H9 (cell line): ENCODE results near the gene GTF2H4. TPM values are rescaled to one million over a fixed set of nuclear protein-coding genes. Genes with fewer than 3 reads are reported as not detected.

Source experiments
- DNase-seq: peaks from one replicate; pipeline ENCODE4 v3.0.0-alpha.2; 2017
- H2AFZ ChIP-seq: one replicate; pipeline ENCODE4 v1.6.1; 2013; ENCODE audit warnings: mild to moderate bottlenecking, low read length, control low read depth, moderate library complexity
- H2AK5ac ChIP-seq: 2 replicates; pipeline ENCODE4 v1.6.1; 2013; ENCODE audit warnings: low read length, control low read depth, mixed read lengths; ENCODE audit not compliant: insufficient read length
- H2BK120ac ChIP-seq: one replicate; pipeline ENCODE4 v1.6.1; 2013; ENCODE audit warnings: low read depth, mild to moderate bottlenecking, low read length, control low read depth, inconsistent platforms; ENCODE audit not compliant: poor library complexity, severe bottlenecking
- H2BK12ac ChIP-seq: 2 replicates; pipeline ENCODE4 v1.6.1; 2013; ENCODE audit warnings: low read length, control low read depth, mixed read lengths, low read depth; ENCODE audit not compliant: insufficient read length
- H2BK15ac ChIP-seq: 2 replicates; pipeline ENCODE4 v1.6.1; 2013; ENCODE audit warnings: low read depth, low read length, control low read depth
- H2BK20ac ChIP-seq: one replicate; pipeline ENCODE4 v1.6.1; 2013; ENCODE audit warnings: low read depth, mild to moderate bottlenecking, low read length, control low read depth, inconsistent platforms; ENCODE audit not compliant: poor library complexity, severe bottlenecking
- H2BK5ac ChIP-seq: 2 replicates; pipeline ENCODE4 v1.6.1; 2013; ENCODE audit warnings: low read length, control low read depth, mixed read lengths; ENCODE audit not compliant: insufficient read length
- H3K14ac ChIP-seq: 2 replicates; pipeline ENCODE4 v1.6.1; 2013; ENCODE audit warnings: low read length, control low read depth; ENCODE audit not compliant: insufficient read depth
- H3K18ac ChIP-seq: 2 replicates; pipeline ENCODE4 v1.6.1; 2013; ENCODE audit warnings: low read depth, mild to moderate bottlenecking, mixed read lengths, low read length, control low read depth; ENCODE audit not compliant: insufficient read length
- H3K23ac ChIP-seq: 2 replicates; pipeline ENCODE4 v1.6.1; 2013; ENCODE audit warnings: low read length, control low read depth, mixed read lengths, low read depth; ENCODE audit not compliant: insufficient read length
- H3K23me2 ChIP-seq: 2 replicates; pipeline ENCODE4 v1.6.1; 2013; ENCODE audit warnings: low read depth, mild to moderate bottlenecking, mixed read lengths, low read length, control low read depth; ENCODE audit not compliant: insufficient read length, poor library complexity, severe bottlenecking
- H3K27ac ChIP-seq: 2 replicates; pipeline ENCODE4 v1.5.1; 2013; ENCODE audit warnings: low read length, control low read depth, mixed read lengths, low read depth; ENCODE audit not compliant: insufficient read length
- H3K27me3 ChIP-seq: 2 replicates; pipeline ENCODE4 v1.6.1; 2013; ENCODE audit warnings: low read length, control low read depth, inconsistent platforms; ENCODE audit not compliant: insufficient read depth
- H3K4ac ChIP-seq: 2 replicates; pipeline ENCODE4 v1.6.1; 2013; ENCODE audit warnings: low read depth, mild to moderate bottlenecking, control low read depth, inconsistent platforms, low read length, moderate library complexity
- H3K4me1 ChIP-seq: 2 replicates; pipeline ENCODE4 v1.6.1; 2013; ENCODE audit warnings: low read length, control low read depth, inconsistent platforms; ENCODE audit not compliant: insufficient read depth
- H3K4me2 ChIP-seq: 2 replicates; pipeline ENCODE4 v1.6.1; 2013; ENCODE audit warnings: low read length, control low read depth, mixed read lengths; ENCODE audit not compliant: insufficient read length, insufficient read depth
- H3K56ac ChIP-seq: 2 replicates; pipeline ENCODE4 v1.6.1; 2013; ENCODE audit warnings: low read depth, mild to moderate bottlenecking, mixed read lengths, low read length, control low read depth; ENCODE audit not compliant: insufficient read length
- H3K79me1 ChIP-seq: 2 replicates; pipeline ENCODE4 v1.6.1; 2013; ENCODE audit warnings: low read depth, mild to moderate bottlenecking, moderate library complexity, low read length, control low read depth, inconsistent platforms; ENCODE audit not compliant: insufficient read depth, poor library complexity, severe bottlenecking
- H3K79me2 ChIP-seq: 2 replicates; pipeline ENCODE4 v1.6.1; 2013; ENCODE audit warnings: low read length, control low read depth, inconsistent platforms; ENCODE audit not compliant: insufficient read depth
- H3K9ac ChIP-seq: 2 replicates; pipeline ENCODE4 v1.6.1; 2013; ENCODE audit warnings: low read length, control low read depth, mixed read lengths; ENCODE audit not compliant: insufficient read length; ENCODE audit errors: extremely low read depth
- H3K9me3 ChIP-seq: one replicate; pipeline ENCODE4 v1.6.1; 2013; ENCODE audit warnings: low read depth, low read length, inconsistent platforms; ENCODE audit not compliant: control insufficient read depth
- H3T11ph ChIP-seq: one replicate; pipeline ENCODE4 v1.6.1; 2013; ENCODE audit warnings: mild to moderate bottlenecking, low read length, control low read depth, inconsistent platforms
- H4K20me1 ChIP-seq: one replicate; pipeline ENCODE4 v1.6.1; 2013; ENCODE audit not compliant: control insufficient read depth, insufficient read length, insufficient read depth
- H4K5ac ChIP-seq: 2 replicates; pipeline ENCODE4 v1.6.1; 2013; ENCODE audit warnings: low read depth, mild to moderate bottlenecking, mixed read lengths, low read length, control low read depth; ENCODE audit not compliant: insufficient read length
- H4K8ac ChIP-seq: replicated peaks from 2 replicates; pipeline ENCODE4 v1.6.1; 2013; ENCODE audit warnings: low read length, control low read depth, mixed read lengths, low read depth; ENCODE audit not compliant: insufficient read length
- H4K91ac ChIP-seq: 2 replicates; pipeline ENCODE4 v1.6.1; 2013; ENCODE audit warnings: low read depth, mild to moderate bottlenecking, moderate library complexity, mixed read lengths, low read length, control low read depth; ENCODE audit not compliant: insufficient read length
- H3K27ac Mint-ChIP-seq, 3 experiments: 2 replicates in 2 of 3; 3 replicates in 1 of 3; pipeline ENCODE4 v1.8.0; 2020 to 2021; ENCODE audit warnings: mixed read lengths in 3 of 3, mild to moderate bottlenecking in 1 of 3, moderate library complexity in 1 of 3
- H3K27me3 Mint-ChIP-seq: 2 replicates; pipeline ENCODE4 v1.8.0; 2021; ENCODE audit warnings: low read depth, mild to moderate bottlenecking, moderate library complexity, mixed read lengths
- H3K36me3 Mint-ChIP-seq, 3 experiments: 2 replicates in 2 of 3; 3 replicates in 1 of 3; pipeline ENCODE4 v1.8.0; 2020 to 2021; ENCODE audit warnings: low read depth in 3 of 3, mixed read lengths in 3 of 3; ENCODE audit not compliant: insufficient read depth in 1 of 3
- H3K4me1 Mint-ChIP-seq, 2 experiments: 2 replicates each; pipeline ENCODE4 v1.8.0; 2020; ENCODE audit warnings: mixed read lengths in 2 of 2
- H3K4me3 Mint-ChIP-seq, 2 experiments: 2 replicates in 1 of 2; 3 replicates in 1 of 2; pipeline ENCODE4 v1.8.0; 2020 to 2021; ENCODE audit warnings: mild to moderate bottlenecking in 2 of 2, mixed read lengths in 2 of 2, moderate library complexity in 1 of 2
- H3K9me3 Mint-ChIP-seq, 2 experiments: 2 replicates in 1 of 2; 3 replicates in 1 of 2; pipeline ENCODE4 v1.8.0; 2020; ENCODE audit warnings: mild to moderate bottlenecking in 2 of 2, mixed read lengths in 2 of 2, moderate library complexity in 1 of 2
- WGBS: extraction: QIAGEN DNeasy Blood & Tissue Kit; methylation state at CpG from one replicate; pipeline ENCODE4 v1.1.7; 2013; ENCODE audit warnings: missing lambda C conversion rate, low lambda C conversion rate, mixed read lengths; ENCODE audit not compliant: insufficient read length; ENCODE audit errors: extremely low coverage; 5-methylcytosine and 5-hydroxymethylcytosine counted together
- total RNA-seq: library from RNA; stranded (reverse); gene quantifications from 2 replicates; pipeline ENCODE4 v1.2.1, GENCODE V29; 2021
- TF ChIP-seq, protein P1 (sequence below): fragments of 200-600 bp; sonication (generic); conservative IDR thresholded peaks from 3 replicates; pipeline ENCODE4 v1.8.0; 2021; ENCODE audit warnings: antibody characterized with exemption, mild to moderate bottlenecking

Gene GTF2H4
- total RNA-seq, 1 experiment from 2014 or later: 60.8 TPM

GRCh38 chr6:30893666-30894065, 14.3 kb upstream of the GTF2H4 start:
- H2AFZ ChIP-seq: no peak overlapping the region
- H3K56ac ChIP-seq: no peak overlapping the region
- no peaks in the 10 kb centered on the region for H3K9me3 ChIP-seq
- H3K4me1 Mint-ChIP-seq: peaks cover 21 to 25% of the 10 kb centered on the region in 2 experiments
- no peak overlapping the region for H3K27ac ChIP-seq
- H2AK5ac ChIP-seq: no peak overlapping the region
- no peak overlapping the region for H4K91ac ChIP-seq
- no peak overlapping the region for H3T11ph ChIP-seq
- no peaks in the 10 kb centered on the region for H4K20me1 ChIP-seq
- H3K4me3 Mint-ChIP-seq: no peak overlapping the region
- H3K27me3 ChIP-seq: no peaks in the 10 kb centered on the region
- no peak for DNase-seq
- no peak overlapping the region for H2BK12ac ChIP-seq
- no peak overlapping the region for H3K18ac ChIP-seq
- no peak overlapping the region for H2BK120ac ChIP-seq
- H3K9me3 Mint-ChIP-seq: no peaks in the 10 kb centered on the region
- H2BK15ac ChIP-seq: no peak overlapping the region
- no peak overlapping the region for H2BK20ac ChIP-seq
- H3K23me2 ChIP-seq: no peaks in the 10 kb centered on the region
- H3K14ac ChIP-seq: no peak overlapping the region
- no CpG with 5 or more reads among the region's 8 CpGs for WGBS
- H3K4me1 ChIP-seq: no peaks in the 10 kb centered on the region
- H4K8ac ChIP-seq: no peak overlapping the region
- H3K27ac Mint-ChIP-seq: peak overlapping the region in 1 of 3 experiments; percentile 11; a peak in 1 of 7 replicates
- TF ChIP-seq, protein P1, sequence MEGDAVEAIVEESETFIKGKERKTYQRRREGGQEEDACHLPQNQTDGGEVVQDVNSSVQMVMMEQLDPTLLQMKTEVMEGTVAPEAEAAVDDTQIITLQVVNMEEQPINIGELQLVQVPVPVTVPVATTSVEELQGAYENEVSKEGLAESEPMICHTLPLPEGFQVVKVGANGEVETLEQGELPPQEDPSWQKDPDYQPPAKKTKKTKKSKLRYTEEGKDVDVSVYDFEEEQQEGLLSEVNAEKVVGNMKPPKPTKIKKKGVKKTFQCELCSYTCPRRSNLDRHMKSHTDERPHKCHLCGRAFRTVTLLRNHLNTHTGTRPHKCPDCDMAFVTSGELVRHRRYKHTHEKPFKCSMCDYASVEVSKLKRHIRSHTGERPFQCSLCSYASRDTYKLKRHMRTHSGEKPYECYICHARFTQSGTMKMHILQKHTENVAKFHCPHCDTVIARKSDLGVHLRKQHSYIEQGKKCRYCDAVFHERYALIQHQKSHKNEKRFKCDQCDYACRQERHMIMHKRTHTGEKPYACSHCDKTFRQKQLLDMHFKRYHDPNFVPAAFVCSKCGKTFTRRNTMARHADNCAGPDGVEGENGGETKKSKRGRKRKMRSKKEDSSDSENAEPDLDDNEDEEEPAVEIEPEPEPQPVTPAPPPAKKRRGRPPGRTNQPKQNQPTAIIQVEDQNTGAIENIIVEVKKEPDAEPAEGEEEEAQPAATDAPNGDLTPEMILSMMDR: no peak
- H4K5ac ChIP-seq: no peak overlapping the region
- peaks cover 48 to 92% (median 86%) of the 10 kb centered on the region in 3 experiments for H3K36me3 Mint-ChIP-seq
- H3K4me2 ChIP-seq: no peak overlapping the region
- peaks cover under 1% of the 10 kb centered on the region; the same call in 1 of the 2 replicates for H3K79me2 ChIP-seq
- H3K27me3 Mint-ChIP-seq: no peaks in the 10 kb centered on the region
- H3K4ac ChIP-seq: no peak overlapping the region
- H3K79me1 ChIP-seq: peaks cover 4% of the 10 kb centered on the region
- H2BK5ac ChIP-seq: no peak overlapping the region
- no peak overlapping the region for H3K23ac ChIP-seq
- no peak overlapping the region for H3K9ac ChIP-seq
